OCI-LY3 (cell line): ENCODE results near the gene EPS15.

Source experiments
- CTCF ChIP-seq: fragments of 200-600, 300-600 bp; sonication (generic); IDR thresholded peaks from 2 replicates; pipeline ENCODE4 v1.5.1; 2014; ENCODE audit warnings: antibody characterized with exemption, low read length, low read depth
- EZH2phosphoT487 ChIP-seq: fragments of 200-600 bp; shearing (Covaris generic); IDR thresholded peaks from 2 replicates; pipeline ENCODE4 v1.6.1; 2018; ENCODE audit warnings: antibody characterized with exemption, mixed run types, low read depth

GRCh38 chr1:51518033-51518585 lies 957 bp downstream of the EPS15 start:
- no peak for TF ChIP-seq CTCF
- TF ChIP-seq EZH2phosphoT487: no peak
